ENCODE data around the gene EMP3.
"Not testable (repeated sequence)": the region's sequence is repeated elsewhere in the genome, so short reads cannot be mapped to it uniquely, and the experiment has no call there.

The EMP3 gene

DNA sequence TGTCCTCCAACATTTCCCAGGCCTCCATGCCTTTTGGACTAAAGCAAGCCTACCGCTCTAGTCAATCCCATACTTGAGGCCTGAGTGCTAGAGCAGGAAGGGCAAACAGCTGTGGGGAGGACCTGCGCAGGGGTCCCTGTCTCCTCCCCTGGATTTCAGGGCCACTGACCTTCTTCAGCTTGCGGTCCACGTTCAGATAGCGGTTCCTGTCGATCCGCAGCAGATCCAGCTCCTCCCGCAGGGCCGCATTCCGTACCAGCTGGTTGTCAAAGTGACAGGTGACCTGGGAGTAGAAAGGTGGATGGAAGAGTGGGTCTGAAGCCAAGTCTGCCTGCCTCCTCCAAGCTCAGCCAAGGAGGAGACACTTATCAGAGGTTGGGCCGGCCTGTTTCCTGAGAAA is 14.0 kb upstream of the EMP3 start:
- no peak overlapping the region for H3K4me3 ChIP-seq
- no peaks in the 10 kb centered on the region for H4K20me1 ChIP-seq
- H3K36me3 ChIP-seq = no peaks in the 10 kb centered on the region
- H3K27me3 ChIP-seq = no peaks in the 10 kb centered on the region
- H3K27ac ChIP-seq = no peak overlapping the region; the same call in 1 of the 2 replicates
- peaks cover 65% of the 10 kb centered on the region for H3K4me1 ChIP-seq
- peaks cover 5% of the 10 kb centered on the region; the same call in 1 of the 2 replicates for H3K9me3 ChIP-seq
- H3K9ac ChIP-seq = no peak overlapping the region
- no peak for TF ChIP-seq Cebpa-rat (IDR thresholded peaks at IDR 0.05)
- H3K4me2 ChIP-seq = no peak overlapping the region

DNA sequence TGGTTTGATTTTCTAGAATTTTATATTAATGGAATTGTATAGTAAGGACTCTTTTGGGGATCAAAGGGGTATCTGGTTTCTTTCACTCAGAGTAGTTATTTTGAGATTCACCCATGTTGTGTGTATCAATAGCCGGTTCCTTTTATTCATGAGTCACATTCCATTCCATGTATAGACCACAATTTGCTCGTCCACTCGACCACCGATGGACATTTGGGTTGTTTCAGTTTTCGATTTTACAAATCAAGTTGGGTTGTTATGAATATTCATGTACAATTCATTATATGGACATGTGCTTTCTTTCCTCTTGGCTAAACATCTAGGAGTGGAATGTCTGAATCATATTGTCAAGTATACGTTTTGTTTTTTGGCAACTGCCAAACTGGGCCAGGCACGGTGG is 9.6 kb upstream of the EMP3 start:
- H3K27me3 ChIP-seq = no peaks in the 10 kb centered on the region
- peak overlapping the region; percentile 98 for H3K4me2 ChIP-seq
- no peaks in the 10 kb centered on the region for H3K36me3 ChIP-seq
- peak overlapping the region; percentile 68; the same call in 1 of the 2 replicates for H3K27ac ChIP-seq
- H3K4me3 ChIP-seq = no peak overlapping the region
- no peak for TF ChIP-seq Cebpa-rat (IDR thresholded peaks at IDR 0.05)
- no peak overlapping the region for H3K9ac ChIP-seq
- no peaks in the 10 kb centered on the region for H4K20me1 ChIP-seq
- H3K4me1 ChIP-seq = peaks cover 68% of the 10 kb centered on the region
- H3K9me3 ChIP-seq = peaks cover 5% of the 10 kb centered on the region; the same call in 1 of the 2 replicates

DNA sequence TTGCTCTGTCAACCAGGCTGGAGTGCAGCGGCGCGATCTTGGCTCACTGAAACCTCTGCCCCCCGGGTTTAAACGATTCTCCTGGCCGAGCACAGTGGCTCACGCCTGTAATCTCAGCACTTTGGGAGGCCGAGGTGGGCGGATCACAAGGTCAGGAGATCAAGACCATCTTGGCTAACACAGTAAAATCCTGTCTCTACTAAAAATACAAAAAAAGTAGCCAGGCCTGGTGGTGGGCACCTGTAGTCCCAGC is 7.7 kb upstream of the EMP3 start:
- H3K4me3 ChIP-seq, H3K9me3 ChIP-seq, H4K20me1 ChIP-seq, H3K36me3 ChIP-seq, H3K27me3 ChIP-seq: not testable (repeated sequence)
- Histone ChIP-seq H3K4me2 (peak overlapping the region; percentile 98), H3K27ac (peak overlapping the region; percentile 68), H3K9ac (peak overlapping the region; percentile 49), H3K4me1 (peaks cover 77% of the 10 kb centered on the region)

DNA sequence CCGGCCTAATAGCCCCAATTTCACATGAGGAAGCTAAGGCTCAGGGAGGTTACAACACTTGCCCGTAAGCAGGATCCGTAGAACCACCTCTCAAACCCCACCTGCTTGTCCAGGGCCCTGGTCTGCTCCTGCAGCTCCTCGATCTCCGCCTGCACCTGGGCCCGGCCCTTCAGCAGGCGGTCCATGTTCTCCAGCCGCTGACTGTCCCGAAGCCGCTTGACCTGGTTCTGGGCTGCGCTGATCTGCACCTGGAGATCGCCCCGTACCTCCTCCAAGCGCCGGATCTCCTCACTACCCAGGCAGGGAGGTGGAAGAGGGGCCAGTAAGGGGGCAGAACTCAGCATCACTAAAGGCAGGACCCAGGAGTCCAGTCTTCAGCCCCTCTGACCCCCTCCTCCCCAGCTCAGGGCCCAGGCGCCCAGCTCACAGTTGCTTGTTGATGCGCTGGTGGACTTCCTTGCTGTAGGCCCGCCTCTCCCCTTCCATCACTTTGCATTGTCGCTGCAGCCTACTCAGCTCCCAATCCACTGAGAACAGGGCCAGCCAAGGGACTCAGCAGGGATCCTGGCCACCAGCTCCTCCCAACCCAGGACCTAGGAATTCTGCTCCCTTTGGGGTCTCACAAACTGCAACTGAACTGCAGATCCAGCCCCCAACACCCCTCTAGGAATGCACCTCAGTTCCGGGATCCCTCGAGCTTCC is 6.9 kb upstream of the EMP3 start:
- peak overlapping the region; percentile 68 for H3K27ac ChIP-seq
- no peak for TF ChIP-seq Cebpa-rat (IDR thresholded peaks at IDR 0.05)

DNA sequence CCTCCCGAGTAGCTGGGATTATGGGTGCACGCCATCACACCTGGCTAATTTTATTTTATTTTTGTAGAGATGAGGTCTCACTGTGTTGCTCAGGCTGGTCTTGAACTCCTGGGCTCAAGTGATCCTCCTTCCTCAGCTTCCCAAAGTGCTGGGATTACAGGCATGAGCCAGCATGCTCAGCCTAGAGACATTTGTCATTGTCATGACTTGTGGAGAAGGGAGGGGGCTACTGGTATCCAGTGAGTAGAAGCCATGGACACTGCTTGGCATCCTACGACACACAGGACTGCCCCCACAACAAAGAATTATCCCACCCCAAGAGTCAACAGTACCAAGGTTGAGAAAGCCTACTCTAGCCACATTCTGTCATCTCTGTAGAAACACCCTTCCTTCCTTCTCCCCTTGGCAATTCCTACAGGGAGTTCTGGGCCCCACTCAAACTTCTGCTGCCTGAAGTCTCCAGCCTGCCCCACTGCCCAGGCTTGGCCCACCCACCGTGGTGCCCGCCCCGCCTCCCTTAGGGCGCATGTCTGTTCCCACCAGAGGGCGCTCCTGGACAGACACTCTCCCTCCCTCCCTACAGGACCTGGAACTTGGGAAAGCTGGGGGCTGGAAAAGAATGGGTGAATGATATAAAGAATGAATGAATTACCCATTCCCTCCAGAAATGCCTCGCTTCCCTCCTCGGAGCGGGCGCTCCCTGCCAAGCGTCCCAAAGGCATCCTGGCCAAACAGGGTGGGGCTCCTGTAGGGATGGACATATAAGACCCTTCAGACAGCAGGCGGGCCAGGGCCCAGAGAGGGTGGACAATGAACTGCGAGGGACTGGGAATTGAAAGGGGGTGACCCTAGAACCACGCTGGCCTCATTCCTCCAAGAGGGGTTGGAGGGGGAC is 5.5 kb upstream of the EMP3 start:
- Histone ChIP-seq H3K4me2 (peak overlapping the region; percentile 98), H3K4me1 (peaks cover 91% of the 10 kb centered on the region), H3K4me3 (peak overlapping the region; percentile 76; the same call in 1 of the 2 replicates), H3K27me3 (no peaks in the 10 kb centered on the region), H3K9me3 (no peaks in the 10 kb centered on the region), H4K20me1 (no peaks in the 10 kb centered on the region), H3K27ac (peak overlapping the region; percentile 74), H3K9ac (peak overlapping the region; percentile 8; the same call in 1 of the 2 replicates), H3K36me3 (no peaks in the 10 kb centered on the region)
- TF ChIP-seq Cebpa-rat (IDR thresholded peaks at IDR 0.05) = no peak

More for the DNA sequence above, 6.9 kb upstream of the EMP3 start:
- H3K4me3 ChIP-seq = no peak overlapping the region
- no peaks in the 10 kb centered on the region for H4K20me1 ChIP-seq
- peak overlapping the region; percentile 98 for H3K4me2 ChIP-seq
- H3K9ac ChIP-seq = no peak overlapping the region
- no peaks in the 10 kb centered on the region for H3K27me3 ChIP-seq
- no peaks in the 10 kb centered on the region for H3K36me3 ChIP-seq
- H3K9me3 ChIP-seq = no peaks in the 10 kb centered on the region
- peaks cover 85% of the 10 kb centered on the region for H3K4me1 ChIP-seq

DNA sequence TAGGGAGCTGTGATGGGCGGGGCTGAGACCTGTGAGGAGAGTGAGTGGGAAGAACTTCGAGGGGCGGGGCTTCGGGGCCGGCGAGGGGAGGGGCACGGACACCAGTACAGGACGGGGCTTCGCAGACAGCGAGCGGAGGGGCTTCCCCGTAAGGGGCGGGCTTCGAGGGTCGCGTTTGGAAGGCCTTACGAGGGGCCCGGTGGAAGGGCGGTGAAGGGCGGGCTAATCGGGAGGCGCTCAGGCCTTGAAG is 4.1 kb upstream of the EMP3 start:
- no peaks in the 10 kb centered on the region for H4K20me1 ChIP-seq
- no peaks in the 10 kb centered on the region for H3K36me3 ChIP-seq
- H3K4me2 ChIP-seq = peak overlapping the region; percentile 98
- H3K9me3 ChIP-seq = no peaks in the 10 kb centered on the region
- no peaks in the 10 kb centered on the region for H3K27me3 ChIP-seq
- peaks cover 87% of the 10 kb centered on the region for H3K4me1 ChIP-seq
- peak overlapping the region; percentile 98 for H3K9ac ChIP-seq
- H3K27ac ChIP-seq = peak overlapping the region; percentile 100
- H3K4me3 ChIP-seq = peak overlapping the region; percentile 76
- no peak for TF ChIP-seq Cebpa-rat (IDR thresholded peaks at IDR 0.05)

DNA sequence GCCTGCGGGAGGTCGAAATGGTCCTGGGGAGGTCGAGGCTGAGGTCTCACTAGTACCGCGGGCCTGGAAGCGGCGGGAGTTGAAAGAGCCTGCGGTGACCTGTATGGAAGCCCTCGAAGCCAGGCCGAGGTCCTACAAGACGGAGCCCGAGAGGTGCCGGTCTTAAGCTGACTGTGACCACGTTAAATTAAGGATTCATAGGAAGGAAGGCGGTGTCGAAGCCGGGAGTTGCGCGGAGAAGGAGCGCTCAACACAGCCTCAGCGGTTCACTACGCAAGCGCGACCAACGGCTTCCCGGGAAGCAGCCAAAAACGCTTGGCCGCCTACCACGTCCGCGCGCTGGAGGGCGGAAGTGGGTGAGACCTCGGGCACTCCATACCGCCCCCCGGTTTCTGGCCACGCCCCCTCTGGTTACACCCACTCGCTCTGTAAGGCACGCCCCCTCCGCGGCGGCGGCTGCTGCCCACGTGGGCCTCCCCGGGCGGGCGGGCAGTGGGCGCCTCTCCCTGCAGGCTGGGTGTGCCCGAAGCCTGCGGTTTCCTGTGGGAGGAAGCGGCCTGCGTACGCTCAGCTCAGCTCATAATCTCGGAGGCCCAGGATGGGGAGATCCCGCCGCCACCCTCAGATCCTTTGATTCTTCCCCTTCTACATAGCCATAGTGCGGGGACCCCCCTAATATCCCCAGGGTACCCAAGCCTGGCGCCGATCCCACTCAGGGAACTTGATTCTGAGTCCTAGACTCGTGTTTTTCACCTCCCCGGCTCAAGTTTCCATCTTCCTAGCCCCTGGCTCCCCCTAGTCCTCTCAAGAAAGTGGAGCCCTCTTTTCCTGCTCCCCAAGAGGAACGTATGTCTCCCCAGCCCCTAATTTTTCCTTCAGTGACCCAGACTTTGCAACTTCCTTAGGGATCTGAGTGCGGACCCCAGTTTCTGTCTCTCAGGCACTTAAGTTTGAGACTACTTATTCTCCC is 3.4 kb upstream of the EMP3 start:
- H3K4me2 ChIP-seq = peak overlapping the region; percentile 99
- peak overlapping the region; percentile 98 for H3K9ac ChIP-seq
- H4K20me1 ChIP-seq = no peaks in the 10 kb centered on the region
- H3K4me3 ChIP-seq = peak overlapping the region; percentile 76
- TF ChIP-seq Cebpa-rat (IDR thresholded peaks at IDR 0.05) = no peak
- H3K27me3 ChIP-seq = no peaks in the 10 kb centered on the region
- H3K4me1 ChIP-seq = peaks cover 87% of the 10 kb centered on the region
- peak overlapping the region; percentile 100 for H3K27ac ChIP-seq
- 0 out of 2 replicates have a peak, but pooled peaks cover 3% of the 10 kb centered on the region for H3K36me3 ChIP-seq
- peaks cover 1% of the 10 kb centered on the region; the same call in 1 of the 2 replicates for H3K9me3 ChIP-seq

DNA sequence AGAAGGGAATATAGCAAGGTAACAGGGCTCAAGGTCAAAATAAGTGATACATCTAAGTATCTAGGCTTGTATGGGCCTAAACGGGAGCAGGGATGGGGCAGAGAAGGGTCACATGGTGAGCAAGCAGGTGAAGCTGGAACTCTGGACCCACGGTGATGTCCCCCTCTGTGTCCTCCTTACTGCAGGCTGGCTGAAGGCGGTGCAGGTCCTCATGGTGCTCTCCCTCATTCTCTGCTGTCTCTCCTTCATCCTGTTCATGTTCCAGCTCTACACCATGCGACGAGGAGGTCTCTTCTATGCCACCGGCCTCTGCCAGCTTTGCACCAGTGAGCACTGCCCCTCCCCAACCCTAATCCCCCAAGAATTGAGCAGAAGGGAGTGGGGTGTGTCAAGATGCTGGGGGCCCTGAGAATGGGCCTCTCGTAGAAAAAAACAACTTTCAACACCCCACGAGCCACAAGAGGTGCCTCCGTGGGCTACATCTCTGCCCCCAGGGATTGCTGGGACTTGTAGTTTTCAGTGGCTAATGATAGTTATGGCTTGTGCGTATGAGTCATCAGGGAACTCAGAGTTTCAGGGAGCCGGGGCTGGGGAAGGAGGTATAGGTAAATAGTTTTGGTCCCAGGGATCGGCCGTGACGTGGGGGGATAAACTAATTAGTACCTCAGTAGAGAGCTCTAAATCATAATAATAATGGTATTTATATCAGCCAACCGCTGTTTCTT is 4.0 kb downstream of the EMP3 start:
- H3K27me3 ChIP-seq = no peaks in the 10 kb centered on the region
- H3K4me3 ChIP-seq = peak overlapping the region; percentile 64
- no peaks in the 10 kb centered on the region for H4K20me1 ChIP-seq
- peak overlapping the region; percentile 72 for H3K9ac ChIP-seq
- peak overlapping the region; percentile 99 for H3K4me2 ChIP-seq
- no peak for TF ChIP-seq Cebpa-rat (IDR thresholded peaks at IDR 0.05)
- H3K9me3 ChIP-seq = peaks cover 18% of the 10 kb centered on the region; the same call in 1 of the 2 replicates
- H3K4me1 ChIP-seq = peaks cover 77% of the 10 kb centered on the region
- H3K27ac ChIP-seq = peak overlapping the region; percentile 95
- H3K36me3 ChIP-seq = peaks cover 19% of the 10 kb centered on the region
